Colonic mucosa (tissue), 4 donors: ENCODE measurements around the gene TMEM183A. TPM values are rescaled to one million over a fixed set of nuclear protein-coding genes. Genes with fewer than 3 reads are reported as not detected.

ENCODE experiments used
- DNase-seq: peaks from one replicate; pipeline ENCODE4 v3.0.0-alpha.2; 2020
- H3K27ac ChIP-seq: fragments of 200-600 bp; one replicate; pipeline ENCODE4 v1.8.0; 2021
- H3K27me3 ChIP-seq: fragments of 200-600 bp; one replicate; pipeline ENCODE4 v1.8.0; 2021
- H3K36me3 ChIP-seq: fragments of 200-600 bp; one replicate; pipeline ENCODE4 v1.8.0; 2021
- H3K4me1 ChIP-seq: fragments of 200-600 bp; one replicate; pipeline ENCODE4 v1.8.0; 2021; ENCODE audit warnings: mild to moderate bottlenecking
- H3K4me3 ChIP-seq: fragments of 200-600 bp; one replicate; pipeline ENCODE4 v1.8.0; 2021
- H3K9ac ChIP-seq, 2 donors: one replicate each; pipeline ENCODE4 v1.7.0; 2013; ENCODE audit warnings: control low read depth in 2 of 2, low read depth in 2 of 2, low read length in 2 of 2
- H3K9me3 ChIP-seq: fragments of 200-600 bp; one replicate; pipeline ENCODE4 v1.8.0; 2021
- CTCF ChIP-seq: fragments of 200-600 bp; IDR thresholded peaks from one replicate; pipeline ENCODE4 v1.8.0; 2022; ENCODE audit warnings: antibody characterized with exemption, mild to moderate bottlenecking
- intact Hi-C: fragments of 100-400 bp; cut with DNase I; formaldehyde crosslinking; loops from one replicate; pipeline ENCODE4 v1.14.1; 2022
- total RNA-seq, 2 donors: library from RNA; stranded (reverse); fragmentation: NEBNext Ultra II Directional in 1 of 2; extraction: Animal tissue kit (Norgen Biotek cat#: 25700) in 1 of 2; gene quantifications; one replicate each; pipeline ENCODE4 v1.2.1, GENCODE V29; 2021
- donor health status: healthy.
- donor health status: DM: no; HTN: no; CAD: no.
- donor health status: DM: no; HTN: no; CAD: no.

The TMEM183A gene
- total RNA-seq, 2 donors from 2014 or later = 117 to 134 TPM

GRCh38 chr1:203038891-203039608 is 31.9 kb downstream of the TMEM183A start:
- TF ChIP-seq CTCF = peak; percentile 93
- H3K27ac ChIP-seq = no peak overlapping the region
- intact Hi-C loops = loop anchor here (1.0 to 5.0 kb wide), 3 partner anchors 134 to 228 kb away; no protein-coding TSS in a partner anchor

GRCh38 chr1:203039609-203040512 is 32.7 kb downstream of the TMEM183A start:
- Histone ChIP-seq H3K4me3 (no peak overlapping the region), H3K27me3 (no peaks in the 10 kb centered on the region), H3K4me1 (no peaks in the 10 kb centered on the region), H3K9ac (no peak overlapping the region), H3K9me3 (no peaks in the 10 kb centered on the region), H3K36me3 (no peaks in the 10 kb centered on the region), H3K27ac (no peak overlapping the region)
- intact Hi-C loops = loop anchor here (1.0 to 5.0 kb wide), 3 partner anchors 133 to 227 kb away; no protein-coding TSS in a partner anchor
- TF ChIP-seq CTCF = no peak
- DNase-seq = no peak

More at GRCh38 chr1:203038891-203039608, 31.9 kb downstream of the TMEM183A start:
- H3K36me3 ChIP-seq = no peaks in the 10 kb centered on the region
- no peaks in the 10 kb centered on the region for H3K9me3 ChIP-seq
- H3K27me3 ChIP-seq = no peaks in the 10 kb centered on the region
- H3K4me1 ChIP-seq = no peaks in the 10 kb centered on the region
- no peak overlapping the region for H3K4me3 ChIP-seq
- no peak overlapping the region for H3K9ac ChIP-seq
- peak; percentile 71 for DNase-seq

GRCh38 chr1:203040513-203041275 is 33.5 kb downstream of the TMEM183A start:
- Histone ChIP-seq H3K27me3 (no peaks in the 10 kb centered on the region), H3K9me3 (no peaks in the 10 kb centered on the region), H3K4me1 (no peaks in the 10 kb centered on the region), H3K4me3 (no peak overlapping the region), H3K27ac (no peak overlapping the region), H3K36me3 (no peaks in the 10 kb centered on the region), H3K9ac (no peak overlapping the region)
- DNase-seq = no peak
- TF ChIP-seq CTCF = no peak
- intact Hi-C loops = no loop called here

- H3K27ac ChIP-seq = no peak overlapping the region
- H3K36me3 ChIP-seq = no peaks in the 10 kb centered on the region
- no peak overlapping the region for H3K4me3 ChIP-seq
- H3K9me3 ChIP-seq = no peaks in the 10 kb centered on the region
- H3K4me1 ChIP-seq = no peaks in the 10 kb centered on the region
- intact Hi-C loops = no loop called here
- no peak for TF ChIP-seq CTCF
- no peaks in the 10 kb centered on the region for H3K27me3 ChIP-seq
- no peak for DNase-seq
- no peak overlapping the region for H3K9ac ChIP-seq
These were observed 34.3 kb downstream of the TMEM183A start for GRCh38 chr1:203041351-203041932.
